Ectodermal cell (in vitro differentiated cells): ENCODE measurements around the gene LCA5.

ENCODE experiments used
- H3K27ac ChIP-seq: 2 replicates; pipeline ENCODE4 v1.7.0; 2013; ENCODE audit warnings: mild to moderate bottlenecking, low read depth, low read length; ENCODE audit not compliant: insufficient read depth, poor library complexity, severe bottlenecking
- H3K27me3 ChIP-seq: 2 replicates; pipeline ENCODE4 v1.7.0; 2013; ENCODE audit warnings: mild to moderate bottlenecking, low read length; ENCODE audit not compliant: insufficient read depth, control insufficient read depth, poor library complexity, severe bottlenecking
- H3K36me3 ChIP-seq: one replicate; pipeline ENCODE4 v1.7.0; 2013; ENCODE audit warnings: low read length; ENCODE audit not compliant: control insufficient read depth, insufficient read depth
- H3K4me1 ChIP-seq: one replicate; pipeline ENCODE4 v1.7.0; 2013; ENCODE audit warnings: low read length; ENCODE audit not compliant: control insufficient read depth, insufficient read depth
- H3K4me3 ChIP-seq: 2 replicates; pipeline ENCODE4 v1.7.0; 2013; ENCODE audit warnings: low read depth, low read length, control low read depth; ENCODE audit not compliant: insufficient read depth
- H3K9me3 ChIP-seq: 2 replicates; pipeline ENCODE4 v1.7.0; 2013; ENCODE audit warnings: mild to moderate bottlenecking, low read length, moderate library complexity; ENCODE audit not compliant: control insufficient read depth
- WGBS, 2 experiments: methylation state at CpG; one replicate each; pipeline ENCODE4 v1.1.7; 2013; ENCODE audit warnings: missing lambda C conversion rate in 2 of 2; 5-methylcytosine and 5-hydroxymethylcytosine counted together

LCA5 gene

GRCh38 chr6:79559706-79560105 is 22.5 kb upstream of the LCA5 start:
- H3K9me3 ChIP-seq, result no peaks in the 10 kb centered on the region
- H3K36me3 ChIP-seq, result no peaks in the 10 kb centered on the region
- no peaks in the 10 kb centered on the region for H3K27me3 ChIP-seq
- no peak overlapping the region for H3K4me3 ChIP-seq
- no peaks in the 10 kb centered on the region for H3K4me1 ChIP-seq
- WGBS, 2 experiments, result 90 to 95% methylated on average over 1 to 2 of the region's 2 CpGs
- no peak overlapping the region for H3K27ac ChIP-seq

- Histone ChIP-seq H3K4me1 (no peaks in the 10 kb centered on the region), H3K36me3 (no peaks in the 10 kb centered on the region), H3K4me3 (no peak overlapping the region), H3K27ac (no peak overlapping the region), H3K9me3 (no peaks in the 10 kb centered on the region), H3K27me3 (no peaks in the 10 kb centered on the region)
- WGBS, 2 experiments, result 95 to 96% methylated on average over 2 of the region's 2 CpGs
These were observed 20.6 kb upstream of the LCA5 start for GRCh38 chr6:79557673-79558467.

GRCh38 chr6:79554305-79554704 is 17.1 kb upstream of the LCA5 start:
- no peak overlapping the region for H3K27ac ChIP-seq
- no peaks in the 10 kb centered on the region for H3K36me3 ChIP-seq
- H3K4me1 ChIP-seq, result no peaks in the 10 kb centered on the region
- no peak overlapping the region for H3K4me3 ChIP-seq
- no peaks in the 10 kb centered on the region for H3K27me3 ChIP-seq
- H3K9me3 ChIP-seq, result no peaks in the 10 kb centered on the region

GRCh38 chr6:79551401-79551800 is 14.2 kb upstream of the LCA5 start:
- H3K27me3 ChIP-seq, result no peaks in the 10 kb centered on the region
- peaks cover under 1% of the 10 kb centered on the region for H3K4me1 ChIP-seq
- WGBS, 2 experiments, result 75% methylated on average over 1 of the region's 2 CpGs; no CpG with 5 or more reads in 1 of the 2 experiments
- no peak overlapping the region for H3K27ac ChIP-seq
- H3K9me3 ChIP-seq, result no peaks in the 10 kb centered on the region
- no peaks in the 10 kb centered on the region for H3K36me3 ChIP-seq
- no peak overlapping the region for H3K4me3 ChIP-seq

- Histone ChIP-seq H3K36me3 (no peaks in the 10 kb centered on the region), H3K27ac (no peak overlapping the region), H3K4me3 (no peak overlapping the region), H3K27me3 (no peaks in the 10 kb centered on the region), H3K4me1 (peaks cover 13% of the 10 kb centered on the region), H3K9me3 (no peaks in the 10 kb centered on the region)
- 95 to 99% methylated on average over 3 to 5 of the region's 5 CpGs for WGBS, 2 experiments
These were observed 11.1 kb upstream of the LCA5 start for GRCh38 chr6:79548304-79548703.

- Histone ChIP-seq H3K27me3 (no peaks in the 10 kb centered on the region), H3K27ac (no peak overlapping the region), H3K36me3 (no peaks in the 10 kb centered on the region), H3K4me1 (peaks cover 13% of the 10 kb centered on the region), H3K4me3 (no peak overlapping the region), H3K9me3 (no peaks in the 10 kb centered on the region)
- WGBS, 2 experiments, result 65 to 68% methylated on average over 2 to 3 of the region's 3 CpGs
These were observed 9.0 kb upstream of the LCA5 start for GRCh38 chr6:79546186-79546585.

GRCh38 chr6:79544939-79545450 is 7.8 kb upstream of the LCA5 start:
- no peak overlapping the region for H3K4me3 ChIP-seq
- 4 to 6% methylated on average over 7 of the region's 7 CpGs for WGBS, 2 experiments
- no peak overlapping the region for H3K27ac ChIP-seq

GRCh38 chr6:79544299-79544927 is 7.2 kb upstream of the LCA5 start:
- Histone ChIP-seq H3K27me3 (no peaks in the 10 kb centered on the region), H3K36me3 (no peaks in the 10 kb centered on the region), H3K4me1 (peaks cover 13% of the 10 kb centered on the region), H3K4me3 (no peak overlapping the region), H3K9me3 (no peaks in the 10 kb centered on the region), H3K27ac (peak overlapping the region; percentile 9)
- WGBS, 2 experiments, result 31 to 55% methylated on average over 1 to 2 of the region's 2 CpGs

More at GRCh38 chr6:79544939-79545450, 7.8 kb upstream of the LCA5 start:
- H3K27me3 ChIP-seq, result no peaks in the 10 kb centered on the region
- no peaks in the 10 kb centered on the region for H3K36me3 ChIP-seq
- H3K9me3 ChIP-seq, result no peaks in the 10 kb centered on the region
- H3K4me1 ChIP-seq, result peaks cover 13% of the 10 kb centered on the region

GRCh38 chr6:79543886-79544285 is 6.7 kb upstream of the LCA5 start:
- no peaks in the 10 kb centered on the region for H3K36me3 ChIP-seq
- no peaks in the 10 kb centered on the region for H3K27me3 ChIP-seq
- 81 to 86% methylated on average over 1 of the region's 1 CpG for WGBS, 2 experiments
- H3K4me1 ChIP-seq, result peaks cover 13% of the 10 kb centered on the region
- H3K4me3 ChIP-seq, result no peak overlapping the region
- H3K27ac ChIP-seq, result no peak overlapping the region
- H3K9me3 ChIP-seq, result no peaks in the 10 kb centered on the region

GRCh38 chr6:79543411-79543810 is 6.2 kb upstream of the LCA5 start:
- no CpG with 5 or more reads among the region's 1 CpG for WGBS, 2 experiments
- Histone ChIP-seq H3K36me3 (no peaks in the 10 kb centered on the region), H3K27me3 (no peaks in the 10 kb centered on the region), H3K27ac (no peak overlapping the region), H3K9me3 (no peaks in the 10 kb centered on the region), H3K4me3 (no peak overlapping the region), H3K4me1 (peaks cover 13% of the 10 kb centered on the region)
